DND-41 (cell line): ENCODE data around the gene OR6B2.

Experiments used
- CTCF ChIP-seq: IDR thresholded peaks from 2 replicates; pipeline ENCODE4 v1.5.1; 2012; ENCODE audit warnings: borderline replicate concordance, low read length, moderate library complexity, mild to moderate bottlenecking; ENCODE audit not compliant: poor library complexity, severe bottlenecking; ENCODE audit errors: extremely low read depth
- EZH2 ChIP-seq: IDR thresholded peaks from 3 replicates; pipeline ENCODE4 v1.6.1; 2012; ENCODE audit warnings: borderline replicate concordance, low read depth, mild to moderate bottlenecking, moderate library complexity, low read length, inconsistent platforms; ENCODE audit not compliant: severe bottlenecking

DNA sequence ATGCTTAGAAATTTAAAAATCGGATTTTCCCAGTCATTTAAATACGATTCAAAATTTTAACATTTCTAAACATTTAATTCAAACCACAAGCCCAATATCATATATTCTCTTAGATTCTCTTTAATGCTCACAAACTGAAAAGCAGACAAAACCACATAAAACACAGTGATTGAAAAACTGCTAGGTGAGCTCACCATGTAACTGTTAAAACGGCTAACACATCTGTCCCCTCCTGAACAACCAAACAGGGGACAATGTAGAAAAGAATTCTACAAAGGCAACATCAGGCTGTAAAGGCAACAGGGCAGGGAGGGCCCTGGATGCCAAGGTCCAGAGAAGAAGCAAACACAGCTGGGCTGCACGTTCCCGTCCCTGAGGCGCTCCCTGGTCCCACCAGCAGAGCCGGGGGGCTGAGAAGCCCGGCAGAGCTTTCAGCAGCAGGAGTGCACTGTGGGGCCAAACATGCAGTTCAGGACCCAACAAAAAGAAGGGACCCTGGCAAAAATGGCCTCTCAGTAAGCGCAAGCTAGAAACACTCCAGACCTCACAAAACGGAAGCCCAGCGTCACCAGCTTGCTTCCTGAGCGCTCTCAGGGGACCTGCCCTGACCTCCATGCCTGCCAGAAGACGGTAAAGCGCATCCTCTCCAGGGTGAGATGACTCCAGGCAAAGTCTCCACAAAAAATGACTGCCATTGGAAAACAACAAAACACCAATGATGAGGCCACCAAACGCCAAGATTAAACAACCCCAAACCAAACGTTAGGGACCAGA is 45.6 kb downstream of the OR6B2 start:
- TF ChIP-seq CTCF (no peak), EZH2 (no peak)
